H7 (cell line): Measurements from ENCODE around the gene EXD3. TPM values are rescaled to one million over a fixed set of nuclear protein-coding genes. Genes with fewer than 3 reads are reported as not detected.
"Not testable (repeated sequence)": the region's sequence is repeated elsewhere in the genome, so short reads cannot be mapped to it uniquely, and the experiment has no call there.

Source experiments
- DNase-seq: peaks from one replicate; pipeline ENCODE4 v3.0.0; 2012
- H3K27me3 ChIP-seq: 2 replicates; pipeline ENCODE4 v1.6.0; 2011; ENCODE audit warnings: mild to moderate bottlenecking, low read length; ENCODE audit not compliant: control insufficient read depth, insufficient read depth
- H3K36me3 ChIP-seq: replicated peaks from 2 replicates; pipeline ENCODE4 v1.5.1; 2011; ENCODE audit warnings: low read length; ENCODE audit not compliant: control insufficient read depth, insufficient read depth
- H3K4me3 ChIP-seq: 2 replicates; pipeline ENCODE4 v1.5.1; 2011; ENCODE audit warnings: low read depth, mild to moderate bottlenecking, control low read depth, low read length, moderate library complexity; ENCODE audit not compliant: insufficient read depth
- total RNA-seq: library from RNA; depleted of rRNA; stranded (reverse); fragments of >200 nt; shearing (Covaris generic); gene quantifications from 2 replicates; pipeline ENCODE4 v1.2.3, GENCODE V29; 2014

The EXD3 gene
- total RNA-seq, 1 experiment from 2014 or later: 7.0 TPM

DNA sequence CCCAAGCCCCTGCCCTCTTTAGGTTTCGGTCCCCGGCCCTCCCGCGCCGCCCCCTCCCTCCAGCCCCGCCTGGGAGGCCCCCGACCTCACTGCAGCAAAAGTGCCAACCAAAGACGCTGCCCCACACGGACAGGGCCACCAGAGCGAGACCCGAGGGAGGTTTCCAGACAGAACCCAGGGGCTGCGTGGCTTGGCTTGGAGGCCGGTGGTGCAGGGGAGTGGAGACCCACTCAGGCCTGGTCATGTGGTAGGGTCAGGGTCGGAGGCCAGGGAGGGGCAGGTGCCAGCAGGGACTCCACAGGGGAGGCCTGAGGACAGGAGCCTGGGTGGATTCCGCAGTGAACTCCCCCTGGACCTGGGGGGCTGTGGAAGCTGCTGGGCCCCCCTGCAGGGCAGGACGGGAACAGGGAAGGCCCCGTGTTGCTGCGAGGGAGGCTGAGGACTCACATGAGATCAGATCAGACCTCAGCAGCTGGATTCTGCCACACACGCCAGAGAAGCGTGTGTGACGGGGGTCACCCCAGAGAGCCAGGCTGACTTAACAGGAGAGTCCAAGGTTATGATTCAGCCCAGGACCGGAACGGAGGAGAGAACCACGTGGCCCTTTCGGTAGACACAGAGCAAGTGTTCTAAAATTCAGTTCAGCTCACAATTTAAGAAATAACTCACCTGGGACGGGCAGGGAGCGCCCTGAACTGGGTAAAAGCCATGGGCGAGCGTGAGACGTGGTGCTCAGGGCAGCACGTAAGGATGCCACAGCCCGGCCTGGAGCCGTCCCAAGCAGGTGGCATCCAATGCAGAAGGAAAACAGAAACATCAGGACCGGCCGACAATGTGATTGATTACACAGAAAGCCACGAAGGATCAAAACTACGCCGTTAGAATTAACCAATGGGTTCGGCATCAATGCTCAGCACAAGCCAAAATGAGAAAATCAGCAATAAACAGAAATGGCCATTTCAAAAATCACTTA is 38.9 kb downstream of the EXD3 start:
- H3K36me3 ChIP-seq: no peaks in the 10 kb centered on the region
- DNase-seq: peak; percentile 75
- no peak overlapping the region for H3K4me3 ChIP-seq
- H3K27me3 ChIP-seq: no peaks in the 10 kb centered on the region

DNA sequence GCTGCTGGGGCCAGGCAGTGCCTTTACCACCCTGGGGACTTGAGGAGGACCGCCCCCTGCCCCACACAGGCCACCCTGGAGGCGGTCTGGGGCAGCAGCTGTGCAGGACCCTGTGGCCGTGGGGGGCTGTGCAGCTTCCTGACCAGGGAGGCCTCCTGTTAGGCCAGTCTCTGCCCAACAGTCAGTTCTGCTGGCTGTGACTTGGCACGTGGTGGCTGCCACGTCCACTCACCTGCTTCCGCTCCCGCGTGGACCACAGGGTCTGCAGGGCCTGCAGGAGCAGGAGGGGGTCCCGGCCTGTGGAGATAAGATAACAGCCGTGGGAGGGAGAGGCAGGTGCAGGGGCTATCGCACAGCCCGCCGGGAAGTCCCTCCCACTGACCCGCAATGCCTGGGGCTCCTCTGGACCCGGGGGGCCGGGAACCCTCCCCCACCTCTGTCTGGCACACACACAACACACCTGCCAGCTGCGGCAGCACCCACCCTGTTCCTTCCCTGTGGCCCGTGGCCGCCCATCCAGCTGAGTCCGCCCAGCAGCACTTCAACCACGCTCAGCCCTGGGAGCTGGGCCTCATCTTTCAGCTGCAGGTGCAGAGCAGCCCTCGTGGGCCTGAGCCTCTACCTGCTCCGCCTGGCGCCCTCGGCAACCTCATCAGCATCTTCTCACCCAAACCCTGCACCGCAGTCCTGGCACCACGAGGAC is 39.7 kb downstream of the EXD3 start:
- Histone ChIP-seq H3K27me3 (no peaks in the 10 kb centered on the region), H3K36me3 (no peaks in the 10 kb centered on the region), H3K4me3 (no peak overlapping the region)
- peak; percentile 71 for DNase-seq

DNA sequence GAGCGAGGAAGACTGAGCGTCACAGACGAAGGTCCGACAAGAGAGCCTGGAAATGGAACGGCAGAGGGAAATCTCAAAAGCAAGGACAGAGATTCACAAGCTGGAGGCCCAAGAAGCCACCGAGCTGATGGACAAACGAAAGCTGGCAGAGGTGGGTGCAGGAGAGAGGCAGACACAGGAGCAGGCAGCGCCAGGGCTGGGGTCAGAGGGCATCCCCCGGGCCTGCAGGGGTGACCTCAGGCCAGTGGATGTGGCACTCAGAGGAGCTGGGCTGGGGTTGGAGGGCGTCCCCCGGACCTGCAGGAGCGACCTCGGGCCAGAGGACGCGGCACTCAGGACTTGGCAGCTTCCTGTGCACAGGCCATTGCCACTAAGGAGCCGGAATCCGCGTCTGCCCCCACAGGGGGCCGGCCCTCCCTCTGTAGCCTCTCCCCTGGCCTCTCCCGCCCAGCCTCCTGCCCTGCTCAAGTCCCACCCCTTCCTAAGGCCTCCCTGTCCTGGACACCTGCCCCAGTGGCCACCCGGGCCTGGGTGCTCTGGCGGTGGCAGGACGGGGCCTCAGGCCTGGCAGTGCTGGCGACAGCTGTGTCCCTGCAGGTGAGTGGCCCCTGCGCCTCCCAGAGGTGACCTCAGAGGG is 40.4 kb downstream of the EXD3 start:
- Histone ChIP-seq H3K36me3 (no peaks in the 10 kb centered on the region), H3K27me3 (no peaks in the 10 kb centered on the region), H3K4me3 (no peak overlapping the region)
- peak; percentile 78 for DNase-seq

DNA sequence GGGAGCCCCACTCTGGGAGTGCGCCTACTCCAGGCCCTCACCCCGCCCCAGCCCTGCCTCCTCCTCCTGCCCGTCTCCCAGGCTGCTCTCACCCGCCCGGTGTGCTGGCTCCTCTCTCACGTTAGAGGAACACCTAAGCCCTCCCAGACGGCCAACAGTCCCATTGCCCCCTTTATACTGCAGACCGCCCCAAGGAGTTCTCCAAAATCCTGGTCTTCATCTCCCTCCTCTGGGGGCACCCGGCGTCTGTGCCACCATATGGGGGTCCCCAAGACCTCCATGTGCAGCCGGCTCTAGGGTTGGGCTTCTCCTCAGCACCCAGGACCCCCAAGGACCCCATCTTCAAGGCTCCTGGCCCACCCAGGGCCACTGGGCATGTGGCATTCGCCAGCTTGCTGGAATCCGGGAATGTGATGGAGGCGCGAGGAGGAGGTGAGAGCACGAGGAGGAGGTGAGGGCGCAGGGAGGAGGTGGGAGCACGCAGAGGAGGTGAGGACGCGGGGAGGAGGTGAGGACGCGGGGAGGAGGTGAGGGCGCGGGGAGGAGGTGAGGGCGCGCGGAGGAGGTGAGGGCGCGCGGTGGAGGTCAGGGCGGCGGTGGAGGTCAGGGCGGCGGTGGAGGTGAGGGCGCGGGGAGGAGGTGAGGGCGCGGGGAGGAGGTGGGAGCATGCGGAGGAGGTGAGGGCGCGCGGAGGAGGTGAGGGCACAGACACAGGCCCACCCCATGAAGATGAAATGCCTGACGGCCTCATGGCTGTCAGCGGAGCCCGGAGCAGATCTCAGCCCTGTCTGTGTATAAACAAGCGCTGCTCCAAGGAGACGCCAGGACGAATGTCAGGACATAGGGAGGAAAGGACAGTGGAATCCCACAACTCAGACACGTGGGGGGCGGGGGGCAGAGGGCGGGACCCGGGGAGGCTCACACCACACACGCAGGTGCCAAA is 41.2 kb downstream of the EXD3 start:
- Histone ChIP-seq H3K36me3 (no peaks in the 10 kb centered on the region), H3K4me3 (no peak overlapping the region), H3K27me3 (no peaks in the 10 kb centered on the region)
- peak; percentile 62 for DNase-seq

DNA sequence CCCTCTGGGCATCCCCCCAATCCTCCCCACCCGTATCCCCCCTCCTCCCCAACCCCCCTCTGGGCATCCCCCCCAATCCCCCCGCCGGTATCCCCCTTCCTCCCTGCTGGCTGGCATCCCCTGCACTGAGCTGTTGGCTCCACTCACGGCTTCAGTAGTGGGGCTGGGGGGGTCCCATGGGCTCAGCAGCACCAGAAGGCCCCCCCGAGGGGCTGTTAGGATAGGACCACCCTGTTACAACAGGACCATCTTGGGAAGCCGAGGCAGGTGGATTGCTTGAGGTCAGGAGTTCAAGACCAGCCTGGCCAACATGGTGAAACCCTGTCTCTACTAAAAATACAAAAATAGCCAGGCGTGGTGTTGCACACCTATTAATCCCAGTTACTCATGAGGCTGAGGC is 42.4 kb downstream of the EXD3 start:
- H3K36me3 ChIP-seq: no peaks in the 10 kb centered on the region
- H3K27me3 ChIP-seq: no peaks in the 10 kb centered on the region
- H3K4me3 ChIP-seq: no peak overlapping the region
- no peak for DNase-seq

DNA sequence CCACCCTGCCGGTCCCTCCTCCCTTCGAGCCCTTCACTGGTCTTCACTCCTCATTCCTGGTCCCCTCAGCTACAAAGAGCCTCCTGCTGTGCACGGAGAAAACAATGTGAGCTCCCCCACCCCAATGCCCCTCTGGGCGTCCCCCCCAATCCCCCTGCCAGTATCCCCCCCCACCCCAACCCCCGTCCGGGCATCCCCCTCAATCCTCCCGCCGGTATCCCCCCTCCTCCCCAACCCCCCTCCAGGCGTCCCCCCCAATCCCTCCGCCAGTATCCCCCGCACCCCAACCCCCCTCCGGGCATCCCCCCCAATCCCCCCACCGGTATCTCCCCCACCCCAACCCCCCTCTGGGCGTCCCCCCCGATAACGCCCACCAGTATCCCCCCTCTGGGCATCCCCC is 42.8 kb downstream of the EXD3 start:
- DNase-seq: peak; percentile 61
- H3K27me3 ChIP-seq: no peaks in the 10 kb centered on the region
- H3K36me3 ChIP-seq: no peaks in the 10 kb centered on the region
- no peak overlapping the region for H3K4me3 ChIP-seq

DNA sequence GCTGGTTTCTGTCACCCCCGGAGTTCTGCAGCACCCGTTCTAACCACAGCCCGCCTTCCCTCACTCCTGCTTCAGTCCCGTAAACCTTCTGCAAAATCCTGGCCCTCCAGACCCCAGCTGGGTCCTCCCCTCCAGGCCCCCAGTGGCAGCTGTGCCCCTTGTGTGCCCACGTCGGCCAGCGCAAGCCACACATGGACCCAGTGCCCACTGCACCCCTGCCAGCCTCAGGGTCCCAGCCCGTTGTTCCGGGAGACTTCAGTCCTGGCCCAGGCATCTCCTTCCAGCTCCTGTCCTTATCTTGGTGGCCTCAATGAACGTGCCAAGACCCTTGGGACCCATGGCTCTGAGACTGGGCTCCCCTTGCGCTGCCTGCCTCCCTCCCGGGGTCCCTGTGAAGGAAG is 43.2 kb downstream of the EXD3 start:
- DNase-seq: no peak
- no peaks in the 10 kb centered on the region for H3K27me3 ChIP-seq

DNA sequence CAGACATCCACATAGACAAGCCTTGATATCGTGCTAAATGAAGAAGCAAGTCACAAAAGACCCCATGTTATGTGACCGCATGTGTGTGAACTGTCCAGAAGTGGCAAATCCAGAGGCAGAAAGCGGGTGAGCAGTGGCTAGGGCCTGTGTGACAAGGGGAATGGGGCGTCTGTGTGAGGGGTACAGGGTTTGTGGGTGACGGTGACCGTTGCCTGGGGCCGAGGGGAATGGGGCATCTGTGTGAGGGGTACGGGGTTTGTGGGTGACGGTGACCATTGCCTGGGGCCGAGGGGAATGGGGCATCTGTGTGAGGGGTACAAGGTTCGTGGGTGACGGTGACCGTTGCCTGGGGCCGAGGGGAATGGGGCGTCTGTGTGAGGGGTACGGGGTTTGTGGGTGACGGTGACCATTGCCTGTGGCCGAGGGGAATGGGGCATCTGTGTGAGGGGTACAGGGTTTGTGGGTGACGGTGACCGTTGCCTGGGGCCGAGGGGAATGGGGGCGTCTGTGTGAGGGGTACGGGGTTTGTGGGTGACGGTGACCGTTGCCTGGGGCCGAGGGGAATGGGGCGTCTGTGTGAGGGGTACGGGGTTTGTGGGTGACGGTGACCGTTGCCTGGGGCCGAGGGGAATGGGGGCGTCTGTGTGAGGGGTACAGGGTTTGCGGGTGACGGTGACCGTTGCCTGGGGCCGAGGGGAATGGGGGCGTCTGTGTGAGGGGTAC is 44.1 kb downstream of the EXD3 start:
- peak; percentile 2 for DNase-seq
- H3K36me3 ChIP-seq, H3K4me3 ChIP-seq, H3K27me3 ChIP-seq: not testable (repeated sequence)

More for the DNA sequence above, 43.2 kb downstream of the EXD3 start:
- H3K4me3 ChIP-seq: no peak overlapping the region
- H3K36me3 ChIP-seq: no peaks in the 10 kb centered on the region

DNA sequence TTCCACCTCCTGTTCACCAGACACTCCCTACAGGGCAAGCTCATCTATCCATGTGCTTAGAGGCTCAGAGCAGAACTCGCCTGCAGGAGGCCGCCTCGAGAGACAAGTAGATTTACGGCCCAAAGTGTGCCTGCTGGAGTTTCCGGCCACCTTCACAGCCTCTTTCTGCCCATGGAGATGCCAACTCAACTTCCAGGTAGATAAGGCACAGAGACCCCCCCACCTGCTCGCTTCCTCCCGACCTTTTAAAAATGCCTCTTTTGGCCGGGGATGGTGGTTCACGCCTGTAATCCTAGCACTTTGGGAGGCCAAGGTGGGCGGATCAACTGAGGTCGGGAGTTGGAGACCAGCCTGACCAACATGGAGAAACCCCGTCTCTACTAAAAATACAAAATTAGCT is 46.6 kb downstream of the EXD3 start:
- H3K36me3 ChIP-seq: no peaks in the 10 kb centered on the region; the same call in 1 of the 2 replicates
- no peak for DNase-seq
- no peaks in the 10 kb centered on the region for H3K27me3 ChIP-seq
- H3K4me3 ChIP-seq: no peak overlapping the region

DNA sequence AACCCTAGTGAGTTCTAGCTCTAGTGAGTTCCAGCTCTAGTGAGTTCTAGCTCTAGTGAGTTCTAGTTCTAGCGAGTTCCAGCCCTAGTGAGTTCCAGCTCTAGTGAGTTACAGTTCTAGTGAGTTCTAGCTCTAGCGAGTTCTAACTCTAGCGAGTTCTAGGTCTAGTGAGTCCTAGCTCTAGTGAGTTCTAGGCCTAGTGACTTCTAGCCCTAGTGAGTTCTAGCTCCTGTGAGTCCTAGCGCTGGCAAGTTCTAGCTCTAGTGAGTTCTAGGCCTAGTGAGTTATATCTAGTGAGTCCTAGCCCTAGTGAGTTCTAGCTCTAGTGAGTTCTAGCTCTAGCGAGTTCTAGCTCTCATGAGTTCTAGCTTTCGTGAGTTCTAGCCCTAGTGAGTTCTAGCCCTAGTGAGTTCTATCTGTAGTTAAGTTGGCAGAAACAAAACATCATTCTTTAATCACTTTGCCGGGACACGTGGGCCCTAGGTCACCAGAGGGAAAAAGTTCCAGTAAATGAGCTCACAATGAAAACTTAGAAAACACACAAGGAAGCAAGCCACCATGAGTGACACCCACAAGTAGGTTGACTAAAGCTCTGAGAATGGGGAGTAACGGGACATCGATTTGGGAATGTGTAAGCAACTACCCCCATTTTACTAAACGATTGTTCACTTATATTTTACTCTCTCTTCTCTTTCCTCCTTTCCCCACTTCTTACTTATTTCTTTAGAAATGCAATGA is 47.5 kb downstream of the EXD3 start:
- Histone ChIP-seq H3K27me3 (no peaks in the 10 kb centered on the region), H3K4me3 (no peak overlapping the region), H3K36me3 (no peaks in the 10 kb centered on the region; the same call in 1 of the 2 replicates)
- no peak for DNase-seq

DNA sequence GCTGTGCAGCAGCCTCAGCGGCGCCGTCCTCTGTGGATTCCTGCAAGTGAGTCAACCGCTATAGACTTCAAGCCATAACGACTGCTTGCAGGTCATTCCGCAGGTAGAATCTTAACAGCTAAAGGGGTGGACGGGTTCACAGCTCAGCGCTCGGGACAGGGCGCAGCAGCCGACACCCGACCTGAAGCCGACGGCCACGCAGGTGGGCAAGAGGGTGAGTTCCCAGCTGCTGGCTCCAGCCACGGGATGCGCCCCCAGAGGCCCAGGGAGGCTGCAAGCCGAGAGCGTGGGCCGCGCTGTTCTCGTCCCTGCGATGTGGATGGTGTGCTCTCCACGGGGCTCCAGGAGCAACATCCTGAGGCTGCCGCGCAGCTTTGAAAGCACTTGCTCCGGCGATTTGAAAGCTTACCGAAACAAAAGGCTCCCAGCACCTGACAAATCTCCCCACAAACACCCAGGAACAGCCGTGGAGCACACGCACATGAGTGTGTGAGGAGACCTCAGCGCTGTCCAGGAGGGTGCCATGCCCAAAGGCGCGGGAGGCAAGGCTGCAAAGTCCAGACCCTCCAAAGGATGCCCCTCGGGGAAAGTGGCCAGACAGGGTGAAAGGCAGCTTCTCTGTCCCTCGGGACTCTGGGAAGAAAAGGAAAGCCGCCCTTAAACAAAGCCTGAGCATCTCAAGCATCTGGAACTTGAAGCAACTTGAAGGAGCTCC is 48.7 kb downstream of the EXD3 start:
- no peaks in the 10 kb centered on the region; the same call in 1 of the 2 replicates for H3K36me3 ChIP-seq
- DNase-seq: no peak
- H3K4me3 ChIP-seq: no peak overlapping the region
- no peaks in the 10 kb centered on the region for H3K27me3 ChIP-seq

DNA sequence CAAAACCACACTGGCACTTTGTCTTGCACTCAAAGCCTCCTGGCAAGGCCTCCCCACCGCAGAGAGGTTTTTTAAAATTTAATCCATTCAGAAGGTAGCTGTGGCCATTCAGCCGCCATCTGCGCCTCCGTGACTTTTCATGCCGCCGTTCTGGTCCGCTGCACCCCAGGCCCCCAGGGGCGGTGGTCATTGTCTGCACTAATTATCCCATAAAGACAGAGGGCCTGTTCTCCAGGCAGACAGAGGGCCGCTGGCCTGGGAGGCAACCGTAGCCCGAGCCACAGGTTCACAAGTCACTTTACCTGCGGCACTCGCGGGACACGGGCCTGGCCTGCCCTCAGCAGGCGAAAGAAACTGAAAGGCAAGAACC is 49.4 kb downstream of the EXD3 start:
- no peak for DNase-seq
- Histone ChIP-seq H3K27me3 (no peaks in the 10 kb centered on the region), H3K4me3 (no peak overlapping the region), H3K36me3 (no peaks in the 10 kb centered on the region; the same call in 1 of the 2 replicates)
